ENCODE results near the gene MIGA2.

MIGA2 gene

GRCh38 chr9:129013674-129014073, 22.8 kb upstream of the MIGA2 start:
- H3K27ac ChIP-seq: no peak overlapping the region
- H3K36me3 ChIP-seq (ENCODE audit: control insufficient read depth, insufficient read depth, low read length): no peaks in the 10 kb centered on the region

GRCh38 chr9:129014124-129014523, 22.3 kb upstream of the MIGA2 start:
- TF ChIP-seq CTCF (IDR thresholded peaks at IDR 0.05): no peak
- peaks cover 20% of the 10 kb centered on the region for H3K79me2 ChIP-seq
- no peak overlapping the region for H3K27ac ChIP-seq
- H3K4me3 ChIP-seq (ENCODE audit: low read depth, low read length): no peak overlapping the region
- no peaks in the 10 kb centered on the region for H3K9me3 ChIP-seq (ENCODE audit: control insufficient read depth, low read length)
- H3K4me1 ChIP-seq: no peaks in the 10 kb centered on the region
- no peaks in the 10 kb centered on the region for H3K27me3 ChIP-seq (ENCODE audit: control insufficient read depth, insufficient read depth, low read length)
- no peak overlapping the region for H3K9ac ChIP-seq
- no peak overlapping the region for H2AFZ ChIP-seq
- H3K4me2 ChIP-seq (ENCODE audit: low read length): no peak overlapping the region
- H3K36me3 ChIP-seq (ENCODE audit: control insufficient read depth, insufficient read depth, low read length): no peaks in the 10 kb centered on the region

More at GRCh38 chr9:129013674-129014073, 22.8 kb upstream of the MIGA2 start:
- no peak for TF ChIP-seq CTCF (IDR thresholded peaks at IDR 0.05)
- Histone ChIP-seq H3K9me3 (ENCODE audit: control insufficient read depth, low read length) (no peaks in the 10 kb centered on the region), H3K9ac (no peak overlapping the region), H3K79me2 (peaks cover 17% of the 10 kb centered on the region), H3K4me3 (ENCODE audit: low read depth, low read length) (no peak overlapping the region), H2AFZ (no peak overlapping the region), H3K4me2 (ENCODE audit: low read length) (no peak overlapping the region), H3K27me3 (ENCODE audit: control insufficient read depth, insufficient read depth, low read length) (no peaks in the 10 kb centered on the region), H3K4me1 (no peaks in the 10 kb centered on the region)

- no peak overlapping the region for H3K9ac ChIP-seq
Observed at GRCh38 chr9:129014608-129015007, 21.8 kb upstream of the MIGA2 start.

GRCh38 chr9:129021091-129021490, 15.3 kb upstream of the MIGA2 start:
- TF ChIP-seq CTCF (IDR thresholded peaks at IDR 0.05): no peak
- H3K36me3 ChIP-seq (ENCODE audit: control insufficient read depth, insufficient read depth, low read length): no peaks in the 10 kb centered on the region
- H3K4me2 ChIP-seq (ENCODE audit: low read length): no peak overlapping the region
- H2AFZ ChIP-seq: no peak overlapping the region
- peak overlapping the region; percentile 56 for H3K27ac ChIP-seq
- H3K4me3 ChIP-seq (ENCODE audit: low read depth, low read length): no peak overlapping the region
- H3K27me3 ChIP-seq (ENCODE audit: control insufficient read depth, insufficient read depth, low read length): no peaks in the 10 kb centered on the region
- H3K4me1 ChIP-seq: peaks cover 13% of the 10 kb centered on the region
- no peaks in the 10 kb centered on the region for H3K9me3 ChIP-seq (ENCODE audit: control insufficient read depth, low read length)
- peaks cover 12% of the 10 kb centered on the region for H3K79me2 ChIP-seq
- H3K9ac ChIP-seq: no peak overlapping the region

More at GRCh38 chr9:129014608-129015007, 21.8 kb upstream of the MIGA2 start:
- no peaks in the 10 kb centered on the region for H3K36me3 ChIP-seq (ENCODE audit: control insufficient read depth, insufficient read depth, low read length)
- no peaks in the 10 kb centered on the region for H3K4me1 ChIP-seq
- H3K4me2 ChIP-seq (ENCODE audit: low read length): no peak overlapping the region
- no peaks in the 10 kb centered on the region for H3K9me3 ChIP-seq (ENCODE audit: control insufficient read depth, low read length)
- peaks cover 24% of the 10 kb centered on the region for H3K79me2 ChIP-seq
- no peak for TF ChIP-seq CTCF (IDR thresholded peaks at IDR 0.05)
- H3K4me3 ChIP-seq (ENCODE audit: low read depth, low read length): no peak overlapping the region
- H3K27me3 ChIP-seq (ENCODE audit: control insufficient read depth, insufficient read depth, low read length): no peaks in the 10 kb centered on the region
- H2AFZ ChIP-seq: no peak overlapping the region
- H3K27ac ChIP-seq: no peak overlapping the region

- H3K4me2 ChIP-seq (ENCODE audit: low read length): no peak overlapping the region
- no peaks in the 10 kb centered on the region for H3K36me3 ChIP-seq (ENCODE audit: control insufficient read depth, insufficient read depth, low read length)
- peaks cover 12% of the 10 kb centered on the region for H3K79me2 ChIP-seq
- no peak overlapping the region for H2AFZ ChIP-seq
- TF ChIP-seq CTCF (IDR thresholded peaks at IDR 0.05): no peak
- no peak overlapping the region for H3K9ac ChIP-seq
- no peaks in the 10 kb centered on the region for H3K27me3 ChIP-seq (ENCODE audit: control insufficient read depth, insufficient read depth, low read length)
- peak overlapping the region; percentile 50 for H3K27ac ChIP-seq
- peaks cover 13% of the 10 kb centered on the region for H3K4me1 ChIP-seq
- no peak overlapping the region for H3K4me3 ChIP-seq (ENCODE audit: low read depth, low read length)
- H3K9me3 ChIP-seq (ENCODE audit: control insufficient read depth, low read length): no peaks in the 10 kb centered on the region
Observed at GRCh38 chr9:129022037-129022436, 14.4 kb upstream of the MIGA2 start.
